Endothelial cell of umbilical vein (primary cell): ENCODE results near the gene MYH14. TPM values are rescaled to one million over a fixed set of nuclear protein-coding genes. Genes with fewer than 3 reads are reported as not detected.

Experiments used
- BruUV-seq: library from RNA; stranded (reverse); fragments of 400-500 nt; replicated peaks from 2 replicates; lab custom pipeline; 2021; lab: Mats Ljungman, UMichigan
- CTCF ChIA-PET: fragments of 300-600, 350-600 bp; sonication (Branson Sonifier 250); formaldehyde crosslinking; loops from one replicate; lab custom pipeline; 2021; ENCODE audit warnings: antibody characterized with exemption, inconsistent platforms; lab: Charles Lee
- POLR2A ChIA-PET: fragments of 300-600, 350-600 bp; sonication (Branson Sonifier 250); formaldehyde crosslinking; loops from one replicate; lab custom pipeline; 2021; ENCODE audit warnings: antibody characterized with exemption, inconsistent platforms; lab: Charles Lee
- DNase-seq: peaks from one replicate; pipeline ENCODE4 v3.0.0-alpha.2; 2011; ENCODE audit warnings: low read depth, low spot score
- FAIRE-seq: peaks from 2 replicates; lab custom pipeline; 2011; peaks lifted over from hg19 to GRCh38; lab: Jason Lieb, UNC
- H2AFZ ChIP-seq: 2 replicates; pipeline ENCODE4 v1.6.0; 2012; ENCODE audit warnings: low read depth, low read length, control low read depth, inconsistent platforms
- H3K27ac ChIP-seq: 2 replicates; pipeline ENCODE4 v1.5.1; 2011; ENCODE audit warnings: low read depth, mild to moderate bottlenecking, control low read depth, low read length, moderate library complexity; ENCODE audit not compliant: insufficient read depth
- H3K27me3 ChIP-seq, 2 experiments: 2 replicates each; pipeline versions ENCODE4 v1.6.0 to v1.6.1; 2011; ENCODE audit warnings: low read length in 2 of 2, mixed read lengths in 1 of 2; ENCODE audit not compliant: control insufficient read depth in 2 of 2, insufficient read depth in 2 of 2
- H3K36me3 ChIP-seq, 2 experiments: 2 replicates in 1 of 2; 3 replicates in 1 of 2; pipeline ENCODE4 v1.5.1; 2011; ENCODE audit warnings: low read length in 2 of 2, mild to moderate bottlenecking in 1 of 2, moderate library complexity in 1 of 2; ENCODE audit not compliant: control insufficient read depth in 2 of 2, insufficient read depth in 2 of 2; ENCODE audit errors: extremely low read depth in 1 of 2
- H3K4me1 ChIP-seq: 3 replicates; pipeline ENCODE4 v1.5.1; 2011; ENCODE audit warnings: mild to moderate bottlenecking, low read length; ENCODE audit not compliant: control insufficient read depth, insufficient read depth; ENCODE audit errors: extremely low read depth
- H3K4me2 ChIP-seq: 2 replicates; pipeline ENCODE4 v1.6.1; 2011; ENCODE audit warnings: low read length, control low read depth, mixed read lengths; ENCODE audit not compliant: insufficient read depth
- H3K4me3 ChIP-seq, 3 experiments: fragments of 200-600 bp in 1 of 3; sonication (generic), shearing (Covaris generic) in 1 of 3; replicated peaks in 1 of 3; 2 replicates each; pipeline ENCODE4 v1.5.1; 2011 to 2016; ENCODE audit warnings: control low read depth in 3 of 3, low read length in 3 of 3, mild to moderate bottlenecking in 2 of 3, inconsistent platforms in 1 of 3, low read depth in 1 of 3, moderate library complexity in 1 of 3; ENCODE audit not compliant: insufficient read depth in 1 of 3
- H3K79me2 ChIP-seq: 2 replicates; pipeline ENCODE4 v1.6.0; 2012; ENCODE audit warnings: low read length, inconsistent platforms; ENCODE audit not compliant: control insufficient read depth, insufficient read depth
- H3K9ac ChIP-seq: replicated peaks from 2 replicates; pipeline ENCODE3; 2011; ENCODE audit warnings: low read length, control low read depth; ENCODE audit not compliant: insufficient read depth; ENCODE audit errors: extremely low read depth
- H3K9me1 ChIP-seq: replicated peaks from 3 replicates; pipeline ENCODE4 v1.6.0; 2011; ENCODE audit warnings: mild to moderate bottlenecking, low read length; ENCODE audit not compliant: control insufficient read depth, insufficient read depth; ENCODE audit errors: extremely low read depth
- H3K9me3 ChIP-seq: replicated peaks from 2 replicates; pipeline ENCODE4 v1.5.1; 2012; ENCODE audit warnings: low read length, inconsistent platforms; ENCODE audit not compliant: control insufficient read depth, insufficient read depth
- H4K20me1 ChIP-seq: replicated peaks from 2 replicates; pipeline ENCODE3; 2011; ENCODE audit warnings: mild to moderate bottlenecking, low read length; ENCODE audit not compliant: control insufficient read depth, insufficient read depth; ENCODE audit errors: extremely low read depth
- EZH2 ChIP-seq: IDR thresholded peaks from 2 replicates; pipeline ENCODE4 v1.6.1; 2012; ENCODE audit warnings: borderline replicate concordance, low read depth, mild to moderate bottlenecking, moderate library complexity, low read length, inconsistent platforms; ENCODE audit not compliant: severe bottlenecking
- FOS ChIP-seq: IDR thresholded peaks from 2 replicates; pipeline ENCODE4 v1.6.1; 2011; ENCODE audit warnings: mild to moderate bottlenecking, low read length, moderate library complexity, borderline replicate concordance; ENCODE audit not compliant: insufficient read depth
- GATA2 ChIP-seq: IDR thresholded peaks from 2 replicates; pipeline ENCODE4 v1.7.0; 2011; ENCODE audit warnings: low read depth, mild to moderate bottlenecking, moderate library complexity, mixed read lengths, low read length; ENCODE audit not compliant: insufficient read length, insufficient read depth
- JUN ChIP-seq: IDR thresholded peaks from 2 replicates; pipeline ENCODE4 v1.6.1; 2011; ENCODE audit warnings: borderline replicate concordance, low read depth; ENCODE audit not compliant: insufficient read length, insufficient read depth
- MAX ChIP-seq: IDR thresholded peaks from 2 replicates; pipeline ENCODE4 v1.6.1; 2011; ENCODE audit not compliant: insufficient read depth, insufficient read length
- MYC ChIP-seq: IDR thresholded peaks from one replicate; pipeline ENCODE4 v1.6.1; 2011; ENCODE audit warnings: mild to moderate bottlenecking, low read depth, low read length
- POLR2A ChIP-seq: IDR thresholded peaks from 2 replicates; pipeline ENCODE4 v1.6.1; 2012; ENCODE audit warnings: low read depth, mild to moderate bottlenecking, control low read depth, low read length
- POLR2AphosphoS5 ChIP-seq: IDR thresholded peaks from 2 replicates; pipeline ENCODE4 v1.6.1; 2012; ENCODE audit warnings: low read depth, mild to moderate bottlenecking, control low read depth, low read length, moderate library complexity; ENCODE audit not compliant: insufficient read depth
- dilution Hi-C: fragments of 300-500 bp; cut with MboI; formaldehyde crosslinking; loops from one replicate; pipeline ENCODE4 v1.15.0; 2019; ENCODE audit warnings: low sequenced_read_pairs; ENCODE audit not compliant: extremely low pct_ligation_motif_present
- intact Hi-C: fragments of 100-400 bp; cut with micrococcal nuclease; formaldehyde crosslinking; loops from one replicate; pipeline ENCODE4 v1.10.0; 2022
- polyA plus RNA-seq, 4 experiments: library from polyadenylated mRNA; depleted of rRNA in 3 of 4; stranded (reverse) in 3 of 4; unstranded in 1 of 4; fragments of >200 nt; gene quantifications; 2 replicates each; pipeline versions ENCODE4 v1.2.1 to v1.2.3, GENCODE V29; 2011 to 2012; ENCODE audit warnings: missing spikeins in 1 of 4
- total RNA-seq: library from RNA; stranded (reverse); gene quantifications from 2 replicates; pipeline ENCODE4 v1.2.3, GENCODE V29; 2021
- TF ChIP-seq, protein P1 (sequence below), 2 donors: IDR thresholded peaks; 1 replicate in 1 of 2; 2 replicates in 1 of 2; pipeline ENCODE4 v1.5.1; 2011; ENCODE audit warnings: low read length in 2 of 2, mild to moderate bottlenecking in 2 of 2, moderate library complexity in 2 of 2, control low read depth in 1 of 2, inconsistent platforms in 1 of 2, low read depth in 1 of 2; ENCODE audit not compliant: insufficient read depth in 1 of 2; ENCODE audit errors: extremely low read depth in 1 of 2

MYH14 gene
- total and polyA plus RNA-seq, 2 donors (not counting 3 experiments of a cell fraction or from before 2014, with no cell fraction given): 0.13 TPM; not detected in 1

- BruUV-seq: no TSS peak
- no peak overlapping the region for H3K27ac ChIP-seq
- no peak for FAIRE-seq
- no peaks in the 10 kb centered on the region for H3K27me3 ChIP-seq
- no peaks in the 10 kb centered on the region for H3K36me3 ChIP-seq
- DNase-seq: no peak
- no peak overlapping the region for H2AFZ ChIP-seq
- no peaks in the 10 kb centered on the region for H3K9me3 ChIP-seq
- TF ChIP-seq JUN (no peak), GATA2 (no peak), MAX (no peak), FOS (no peak), MYC (no peak), POLR2AphosphoS5 (no peak), EZH2 (no peak), POLR2A (no peak)
- TF ChIP-seq, protein P1, sequence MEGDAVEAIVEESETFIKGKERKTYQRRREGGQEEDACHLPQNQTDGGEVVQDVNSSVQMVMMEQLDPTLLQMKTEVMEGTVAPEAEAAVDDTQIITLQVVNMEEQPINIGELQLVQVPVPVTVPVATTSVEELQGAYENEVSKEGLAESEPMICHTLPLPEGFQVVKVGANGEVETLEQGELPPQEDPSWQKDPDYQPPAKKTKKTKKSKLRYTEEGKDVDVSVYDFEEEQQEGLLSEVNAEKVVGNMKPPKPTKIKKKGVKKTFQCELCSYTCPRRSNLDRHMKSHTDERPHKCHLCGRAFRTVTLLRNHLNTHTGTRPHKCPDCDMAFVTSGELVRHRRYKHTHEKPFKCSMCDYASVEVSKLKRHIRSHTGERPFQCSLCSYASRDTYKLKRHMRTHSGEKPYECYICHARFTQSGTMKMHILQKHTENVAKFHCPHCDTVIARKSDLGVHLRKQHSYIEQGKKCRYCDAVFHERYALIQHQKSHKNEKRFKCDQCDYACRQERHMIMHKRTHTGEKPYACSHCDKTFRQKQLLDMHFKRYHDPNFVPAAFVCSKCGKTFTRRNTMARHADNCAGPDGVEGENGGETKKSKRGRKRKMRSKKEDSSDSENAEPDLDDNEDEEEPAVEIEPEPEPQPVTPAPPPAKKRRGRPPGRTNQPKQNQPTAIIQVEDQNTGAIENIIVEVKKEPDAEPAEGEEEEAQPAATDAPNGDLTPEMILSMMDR (IDR thresholded peaks at IDR 0.05; ENCODE audit: extremely low read depth in 1 of 2, insufficient read depth in 1 of 2, low read depth in 1 of 2, low read length in 2 of 2): no peak
- ChIA-PET POLR2A (no interaction called here), CTCF (no interaction called here)
- H3K9me1 ChIP-seq: no peaks in the 10 kb centered on the region
- no peak overlapping the region for H3K4me3 ChIP-seq
- H3K79me2 ChIP-seq: no peaks in the 10 kb centered on the region
- H3K4me2 ChIP-seq: no peak overlapping the region
- H3K9ac ChIP-seq: no peak overlapping the region
- dilution Hi-C loops: no loop called here
- H3K4me1 ChIP-seq: no peaks in the 10 kb centered on the region
- H4K20me1 ChIP-seq: no peaks in the 10 kb centered on the region
- intact Hi-C loops: no loop called here
Observed at GRCh38 chr19:50223439-50223716, 20.0 kb downstream of the MYH14 start.
